ENCODE results near the gene SORCS2.

DNA sequence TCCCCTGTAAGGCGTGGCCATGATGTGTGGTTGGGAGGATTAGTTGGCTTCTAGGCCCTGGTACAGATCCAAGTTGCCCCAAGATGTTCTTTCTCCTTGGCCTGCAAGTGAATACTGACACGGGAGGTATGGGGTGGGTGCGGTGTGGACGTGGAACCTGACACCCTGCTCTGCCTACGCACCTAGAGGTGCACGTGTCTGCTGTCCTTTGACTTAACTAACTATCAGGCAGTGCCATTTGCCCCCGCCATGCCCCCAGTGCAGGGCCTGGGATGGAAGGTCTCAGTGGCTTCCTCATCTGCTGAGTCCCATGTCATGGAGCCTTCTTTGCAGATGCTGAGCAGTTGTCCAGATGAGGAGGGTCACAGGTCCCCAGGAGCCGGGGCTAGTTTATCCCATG lies 151.6 kb downstream of the SORCS2 start:
- no peak for TF ChIP-seq POLR2A (IDR thresholded peaks at IDR 0.05)
- TF ChIP-seq CTCF (IDR thresholded peaks at IDR 0.05) = no peak

Data from right lobe of liver (tissue), 4 donors.